ENCODE data around the gene TASOR.

- no peak for TF ChIP-seq POLR2A (IDR thresholded peaks at IDR 0.05; ENCODE audit: low read length)
- TF ChIP-seq GATA1 (IDR thresholded peaks at IDR 0.05; ENCODE audit: low read depth, low read length), result no peak
Observed at GRCh38 chr3:56655709-56656108, 27.4 kb downstream of the TASOR start.
